GM18519 (cell line): ENCODE measurements around the gene MED31.
"Not testable (repeated sequence)": the region's sequence is repeated elsewhere in the genome, so short reads cannot be mapped to it uniquely, and the experiment has no call there.

Experiments used
- ATAC-seq: cut with Tn5 transposase; IDR thresholded peaks from one replicate; pipeline ENCODE4 v1.9.1; 2021; ENCODE audit warnings: mild to moderate bottlenecking, moderate library complexity; ENCODE audit not compliant: unreplicated experiment, low FRiP score

The MED31 gene

GRCh38 chr17:6677946-6678345, 26.5 kb upstream of the MED31 start:
- ATAC-seq, result no peak

GRCh38 chr17:6677158-6677831, 25.9 kb upstream of the MED31 start:
- ATAC-seq, result no peak

- ATAC-seq, result no peak
Observed at GRCh38 chr17:6676802-6677157, 25.4 kb upstream of the MED31 start.

- no peak for ATAC-seq
Observed at GRCh38 chr17:6675201-6675825, 23.9 kb upstream of the MED31 start.

GRCh38 chr17:6674586-6674985, 23.2 kb upstream of the MED31 start:
- no peak for ATAC-seq

- no peak for ATAC-seq
Observed at GRCh38 chr17:6671431-6671830, 20.0 kb upstream of the MED31 start.

GRCh38 chr17:6670999-6671398, 19.6 kb upstream of the MED31 start:
- no peak for ATAC-seq

- no peak for ATAC-seq
Observed at GRCh38 chr17:6670571-6670970, 19.2 kb upstream of the MED31 start.

GRCh38 chr17:6669479-6670212, 18.2 kb upstream of the MED31 start:
- ATAC-seq, result no peak

GRCh38 chr17:6668727-6669425, 17.5 kb upstream of the MED31 start:
- no peak for ATAC-seq

- no peak for ATAC-seq
Observed at GRCh38 chr17:6668219-6668618, 16.8 kb upstream of the MED31 start.

GRCh38 chr17:6667516-6667915, 16.1 kb upstream of the MED31 start:
- no peak for ATAC-seq

GRCh38 chr17:6666557-6666956, 15.2 kb upstream of the MED31 start:
- no peak for ATAC-seq

GRCh38 chr17:6666077-6666521, 14.7 kb upstream of the MED31 start:
- no peak for ATAC-seq

- not testable (repeated sequence) for ATAC-seq
Observed at GRCh38 chr17:6663200-6663599, 11.8 kb upstream of the MED31 start.

GRCh38 chr17:6661464-6661848, 10.1 kb upstream of the MED31 start:
- ATAC-seq, result no peak

- ATAC-seq, result no peak
Observed at GRCh38 chr17:6660805-6661463, 9.5 kb upstream of the MED31 start.

GRCh38 chr17:6660101-6660500, 8.7 kb upstream of the MED31 start:
- ATAC-seq, result no peak

- ATAC-seq, result not testable (repeated sequence)
Observed at GRCh38 chr17:6658411-6658810, 7.0 kb upstream of the MED31 start.

- no peak for ATAC-seq
Observed at GRCh38 chr17:6657633-6658287, 6.4 kb upstream of the MED31 start.
